ENCODE results near the gene P2RX7.
"Not testable (repeated sequence)": the region's sequence is repeated elsewhere in the genome, so short reads cannot be mapped to it uniquely, and the experiment has no call there.

- TF ChIP-seq POLR2A (IDR thresholded peaks at IDR 0.05; ENCODE audit: low read depth, low read length); PAX5 (IDR thresholded peaks at IDR 0.05; ENCODE audit: insufficient read depth, low read length, severe bottlenecking); POU2F2 (IDR thresholded peaks at IDR 0.05; ENCODE audit: low read depth, low read length); SPI1 (IDR thresholded peaks at IDR 0.05; ENCODE audit: low read depth, low read length): not testable (repeated sequence)
These were observed 68.5 kb downstream of the P2RX7 start for GRCh38 chr12:121201140-121201539.
